Gastrocnemius medialis (tissue), 4 donors: ENCODE results near the gene TRMT112.

ENCODE experiments used
- POLR2A ChIP-seq, 2 donors: fragments of 450-650 bp; IDR thresholded peaks; one replicate each; pipeline ENCODE4 v1.6.1; 2017; ENCODE audit warnings: antibody characterized with exemption in 2 of 2, mild to moderate bottlenecking in 2 of 2, moderate library complexity in 2 of 2
- TF ChIP-seq, protein P1 (sequence below), 5 experiments: fragments of 450-650 bp in 3 of 5; fragments of 200-600 bp in 2 of 5; sonication (generic) in 2 of 5; IDR thresholded peaks in 4 of 5; conservative IDR thresholded peaks in 1 of 5; 1 replicate in 4 of 5; 2 replicates in 1 of 5; pipeline ENCODE4 v1.5.1; 2016 to 2019; ENCODE audit warnings: antibody characterized with exemption in 5 of 5, mild to moderate bottlenecking in 3 of 5, moderate library complexity in 3 of 5

DNA sequence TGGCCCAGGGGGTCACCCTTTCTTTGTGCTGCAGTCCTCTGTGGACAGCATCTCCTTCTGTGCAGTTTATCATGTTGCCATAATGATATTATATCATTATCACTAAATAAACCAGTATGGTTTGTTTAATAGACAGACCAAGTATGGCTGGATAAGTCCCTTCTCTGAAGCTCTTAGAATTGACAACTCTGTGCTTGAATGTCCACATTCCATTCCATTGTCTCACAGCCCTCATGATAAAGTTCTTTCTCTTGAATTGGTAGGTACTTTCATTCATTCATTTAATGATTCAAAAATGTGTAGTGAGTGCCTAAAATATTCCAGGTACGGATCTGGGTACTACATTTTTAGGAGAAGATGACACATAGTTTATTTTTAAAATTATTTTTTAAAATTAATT lies 49.4 kb upstream of the TRMT112 start:
- TF ChIP-seq POLR2A (IDR thresholded peaks at IDR 0.05), result no peak
- TF ChIP-seq, protein P1, sequence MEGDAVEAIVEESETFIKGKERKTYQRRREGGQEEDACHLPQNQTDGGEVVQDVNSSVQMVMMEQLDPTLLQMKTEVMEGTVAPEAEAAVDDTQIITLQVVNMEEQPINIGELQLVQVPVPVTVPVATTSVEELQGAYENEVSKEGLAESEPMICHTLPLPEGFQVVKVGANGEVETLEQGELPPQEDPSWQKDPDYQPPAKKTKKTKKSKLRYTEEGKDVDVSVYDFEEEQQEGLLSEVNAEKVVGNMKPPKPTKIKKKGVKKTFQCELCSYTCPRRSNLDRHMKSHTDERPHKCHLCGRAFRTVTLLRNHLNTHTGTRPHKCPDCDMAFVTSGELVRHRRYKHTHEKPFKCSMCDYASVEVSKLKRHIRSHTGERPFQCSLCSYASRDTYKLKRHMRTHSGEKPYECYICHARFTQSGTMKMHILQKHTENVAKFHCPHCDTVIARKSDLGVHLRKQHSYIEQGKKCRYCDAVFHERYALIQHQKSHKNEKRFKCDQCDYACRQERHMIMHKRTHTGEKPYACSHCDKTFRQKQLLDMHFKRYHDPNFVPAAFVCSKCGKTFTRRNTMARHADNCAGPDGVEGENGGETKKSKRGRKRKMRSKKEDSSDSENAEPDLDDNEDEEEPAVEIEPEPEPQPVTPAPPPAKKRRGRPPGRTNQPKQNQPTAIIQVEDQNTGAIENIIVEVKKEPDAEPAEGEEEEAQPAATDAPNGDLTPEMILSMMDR (IDR thresholded peaks at IDR 0.05 in 4 of 5, conservative IDR thresholded peaks at IDR 0.05 in 1 of 5), result no peak
